Stimulated activated CD8-positive, alpha-beta memory T cell treated with anti-CD3 and anti-CD28 coated beads, Interleukin-7, amount 100 ng/mL, for 48 hours (primary cell): ENCODE results near the gene CHL1.

Source experiments
- DNase-seq, 2 donors: peaks; one replicate each; pipeline ENCODE4 v3.0.0-alpha.2; 2020; ENCODE audit warnings: low read depth in 1 of 2; ENCODE audit errors: extremely low read depth in 1 of 2

Gene CHL1

GRCh38 chr3:279325-279724, 82.8 kb downstream of the CHL1 start:
- no peak for DNase-seq

- no peak for DNase-seq
Observed at GRCh38 chr3:280681-281080, 84.1 kb downstream of the CHL1 start.

- DNase-seq = no peak
Observed at GRCh38 chr3:284322-284721, 87.8 kb downstream of the CHL1 start.

GRCh38 chr3:288417-288816, 91.9 kb downstream of the CHL1 start:
- no peak for DNase-seq

- DNase-seq = no peak
Observed at GRCh38 chr3:291028-291427, 94.5 kb downstream of the CHL1 start.

- DNase-seq = no peak
Observed at GRCh38 chr3:291646-292436, 95.3 kb downstream of the CHL1 start.

- no peak for DNase-seq
Observed at GRCh38 chr3:294096-294495, 97.5 kb downstream of the CHL1 start.

- no peak for DNase-seq
Observed at GRCh38 chr3:294581-294980, 98.0 kb downstream of the CHL1 start.

GRCh38 chr3:295166-295565, 98.6 kb downstream of the CHL1 start:
- DNase-seq = no peak

- no peak for DNase-seq
Observed at GRCh38 chr3:297585-297984, 101.0 kb downstream of the CHL1 start.

- no peak for DNase-seq
Observed at GRCh38 chr3:299590-300301, 103.2 kb downstream of the CHL1 start.

GRCh38 chr3:307182-307581, 110.6 kb downstream of the CHL1 start:
- no peak for DNase-seq

GRCh38 chr3:308597-309321, 112.2 kb downstream of the CHL1 start:
- DNase-seq = no peak

- DNase-seq = no peak
Observed at GRCh38 chr3:312160-312733, 115.7 kb downstream of the CHL1 start.

- no peak for DNase-seq
Observed at GRCh38 chr3:312911-313310, 116.3 kb downstream of the CHL1 start.

GRCh38 chr3:317012-317411, 120.4 kb downstream of the CHL1 start:
- DNase-seq = no peak

GRCh38 chr3:318903-319302, 122.3 kb downstream of the CHL1 start:
- DNase-seq = no peak

- DNase-seq = no peak
Observed at GRCh38 chr3:324423-324822, 127.9 kb downstream of the CHL1 start.

- DNase-seq = no peak
Observed at GRCh38 chr3:325495-325894, 128.9 kb downstream of the CHL1 start.

GRCh38 chr3:330494-331115, 134.0 kb downstream of the CHL1 start:
- no peak for DNase-seq

GRCh38 chr3:331881-332280, 135.3 kb downstream of the CHL1 start:
- no peak for DNase-seq
